ENCODE data around the gene RNF130. TPM values are rescaled to one million over a fixed set of nuclear protein-coding genes. Genes with fewer than 3 reads are reported as not detected.

The RNF130 gene
- polyA plus RNA-seq, 1 donor from 2014 or later, result 48.7 TPM

- Histone ChIP-seq H3K36me3 (ENCODE audit: insufficient read depth, low read length) (peaks cover 11% of the 10 kb centered on the region), H3K9me2 (ENCODE audit: insufficient read depth, low read length) (no peaks in the 10 kb centered on the region), H3K9me3 (ENCODE audit: low read length) (no peaks in the 10 kb centered on the region), H4K20me1 (ENCODE audit: insufficient read depth) (no peaks in the 10 kb centered on the region), H3K9ac (ENCODE audit: low read length) (no peak overlapping the region), H3K4me3 (ENCODE audit: low read length) (no peak overlapping the region), H3K27me3 (ENCODE audit: insufficient read depth, low read depth, low read length) (no peaks in the 10 kb centered on the region), H3K79me2 (replicated peaks; ENCODE audit: insufficient read depth, low read length) (peaks cover 28% of the 10 kb centered on the region), H3K27ac (ENCODE audit: low read length) (no peak overlapping the region), H3K4me2 (ENCODE audit: low read length) (no peak overlapping the region), H2AFZ (ENCODE audit: low read depth, low read length) (no peak overlapping the region), H3F3A (ENCODE audit: insufficient read depth, low read length, poor library complexity, severe bottlenecking) (no peaks in the 10 kb centered on the region)
- TF ChIP-seq MXI1 (conservative IDR thresholded peaks at IDR 0.05; ENCODE audit: poor library complexity, severe bottlenecking) (no peak), CTCF (IDR thresholded peaks at IDR 0.05; ENCODE audit: poor library complexity, severe bottlenecking) (no peak), RAD21 (conservative IDR thresholded peaks at IDR 0.05) (no peak), SMC3 (conservative IDR thresholded peaks at IDR 0.05; ENCODE audit: poor library complexity) (no peak), EP300 (conservative IDR thresholded peaks at IDR 0.05; ENCODE audit: poor library complexity, severe bottlenecking) (no peak), POLR2AphosphoS5 (IDR thresholded peaks at IDR 0.05) (no peak), TAF1 (IDR thresholded peaks at IDR 0.05; ENCODE audit: low read depth) (no peak), EZH2 (IDR thresholded peaks at IDR 0.05; ENCODE audit: borderline replicate concordance, insufficient read depth, low read length, poor library complexity, severe bottlenecking) (no peak)
- TF ChIP-seq, protein P1, sequence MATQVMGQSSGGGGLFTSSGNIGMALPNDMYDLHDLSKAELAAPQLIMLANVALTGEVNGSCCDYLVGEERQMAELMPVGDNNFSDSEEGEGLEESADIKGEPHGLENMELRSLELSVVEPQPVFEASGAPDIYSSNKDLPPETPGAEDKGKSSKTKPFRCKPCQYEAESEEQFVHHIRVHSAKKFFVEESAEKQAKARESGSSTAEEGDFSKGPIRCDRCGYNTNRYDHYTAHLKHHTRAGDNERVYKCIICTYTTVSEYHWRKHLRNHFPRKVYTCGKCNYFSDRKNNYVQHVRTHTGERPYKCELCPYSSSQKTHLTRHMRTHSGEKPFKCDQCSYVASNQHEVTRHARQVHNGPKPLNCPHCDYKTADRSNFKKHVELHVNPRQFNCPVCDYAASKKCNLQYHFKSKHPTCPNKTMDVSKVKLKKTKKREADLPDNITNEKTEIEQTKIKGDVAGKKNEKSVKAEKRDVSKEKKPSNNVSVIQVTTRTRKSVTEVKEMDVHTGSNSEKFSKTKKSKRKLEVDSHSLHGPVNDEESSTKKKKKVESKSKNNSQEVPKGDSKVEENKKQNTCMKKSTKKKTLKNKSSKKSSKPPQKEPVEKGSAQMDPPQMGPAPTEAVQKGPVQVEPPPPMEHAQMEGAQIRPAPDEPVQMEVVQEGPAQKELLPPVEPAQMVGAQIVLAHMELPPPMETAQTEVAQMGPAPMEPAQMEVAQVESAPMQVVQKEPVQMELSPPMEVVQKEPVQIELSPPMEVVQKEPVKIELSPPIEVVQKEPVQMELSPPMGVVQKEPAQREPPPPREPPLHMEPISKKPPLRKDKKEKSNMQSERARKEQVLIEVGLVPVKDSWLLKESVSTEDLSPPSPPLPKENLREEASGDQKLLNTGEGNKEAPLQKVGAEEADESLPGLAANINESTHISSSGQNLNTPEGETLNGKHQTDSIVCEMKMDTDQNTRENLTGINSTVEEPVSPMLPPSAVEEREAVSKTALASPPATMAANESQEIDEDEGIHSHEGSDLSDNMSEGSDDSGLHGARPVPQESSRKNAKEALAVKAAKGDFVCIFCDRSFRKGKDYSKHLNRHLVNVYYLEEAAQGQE (IDR thresholded peaks at IDR 0.05; ENCODE audit: borderline replicate concordance), result no peak
These were observed 69.8 kb downstream of the RNF130 start for GRCh38 chr5:180001742-180002141.

GRCh38 chr5:180001136-180001535, 70.4 kb downstream of the RNF130 start:
- Histone ChIP-seq H3K4me2 (ENCODE audit: low read length) (no peak overlapping the region), H3K27ac (ENCODE audit: low read length) (no peak overlapping the region), H3F3A (ENCODE audit: insufficient read depth, low read length, poor library complexity, severe bottlenecking) (no peaks in the 10 kb centered on the region), H2AFZ (ENCODE audit: low read depth, low read length) (no peak overlapping the region), H4K20me1 (ENCODE audit: insufficient read depth) (no peaks in the 10 kb centered on the region), H3K9me3 (ENCODE audit: low read length) (peaks cover 5% of the 10 kb centered on the region), H3K27me3 (ENCODE audit: insufficient read depth, low read depth, low read length) (no peaks in the 10 kb centered on the region), H3K9ac (ENCODE audit: low read length) (no peak overlapping the region), H3K79me2 (replicated peaks; ENCODE audit: insufficient read depth, low read length) (peaks cover 22% of the 10 kb centered on the region), H3K36me3 (ENCODE audit: insufficient read depth, low read length) (peaks cover 11% of the 10 kb centered on the region), H3K4me3 (ENCODE audit: low read length) (no peak overlapping the region), H3K9me2 (ENCODE audit: insufficient read depth, low read length) (no peaks in the 10 kb centered on the region)
- no peak for TF ChIP-seq CTCF (IDR thresholded peaks at IDR 0.05; ENCODE audit: poor library complexity, severe bottlenecking)
- no peak for TF ChIP-seq SMC3 (conservative IDR thresholded peaks at IDR 0.05; ENCODE audit: poor library complexity)

Data from neural cell (in vitro differentiated cells).